HFFc6 (cell line): ENCODE results near the gene S100A7. TPM values are rescaled to one million over a fixed set of nuclear protein-coding genes. Genes with fewer than 3 reads are reported as not detected.

ENCODE experiments used
- DNase-seq: peaks from one replicate; pipeline ENCODE4 v3.0.0-alpha.2; 2018
- H3K27ac Mint-ChIP-seq: 2 replicates; pipeline ENCODE4 v1.8.0; 2020; ENCODE audit warnings: mild to moderate bottlenecking, mixed read lengths
- H3K27me3 Mint-ChIP-seq: 2 replicates; pipeline ENCODE4 v1.8.0; 2021; ENCODE audit warnings: mild to moderate bottlenecking, moderate library complexity, mixed read lengths; ENCODE audit not compliant: insufficient read depth
- H3K36me3 Mint-ChIP-seq: 2 replicates; pipeline ENCODE4 v1.8.0; 2021; ENCODE audit warnings: low read depth, mixed read lengths
- H3K4me1 Mint-ChIP-seq: 2 replicates; pipeline ENCODE4 v1.8.0; 2020; ENCODE audit warnings: low read depth, mixed read lengths
- H3K4me3 Mint-ChIP-seq: 2 replicates; pipeline ENCODE4 v1.8.0; 2020; ENCODE audit warnings: mild to moderate bottlenecking, moderate library complexity, mixed read lengths
- H3K9me3 Mint-ChIP-seq: 2 replicates; pipeline ENCODE4 v1.8.0; 2020; ENCODE audit warnings: mild to moderate bottlenecking, mixed read lengths
- CTCF ChIP-seq: fragments of 200-600 bp; sonication (generic); IDR thresholded peaks from 2 replicates; pipeline ENCODE4 v1.5.0; 2021; ENCODE audit warnings: antibody characterized with exemption, mild to moderate bottlenecking
- total RNA-seq, 6 experiments: library from RNA; stranded (reverse); fragmentation: NEBNext Ultra II Directional; extraction: Animal tissue kit (Norgen Biotek cat#: 25700); gene quantifications; 2 replicates in 1 of 6; 3 replicates in 5 of 6; pipeline ENCODE4 v1.2.3, GENCODE V29; 2021

Gene S100A7
- total RNA-seq, 6 experiments from 2014 or later: not detected

GRCh38 chr1:153434746-153435455, 25.6 kb downstream of the S100A7 start:
- no peaks in the 10 kb centered on the region for H3K36me3 Mint-ChIP-seq
- no peaks in the 10 kb centered on the region for H3K9me3 Mint-ChIP-seq
- H3K27me3 Mint-ChIP-seq: peaks cover 35% of the 10 kb centered on the region
- no peak for TF ChIP-seq CTCF
- H3K4me3 Mint-ChIP-seq: no peak overlapping the region
- DNase-seq: no peak
- no peak overlapping the region for H3K27ac Mint-ChIP-seq
- H3K4me1 Mint-ChIP-seq: no peaks in the 10 kb centered on the region

GRCh38 chr1:153432874-153433681, 27.4 kb downstream of the S100A7 start:
- Mint-ChIP-seq H3K4me3 (no peak overlapping the region), H3K36me3 (no peaks in the 10 kb centered on the region), H3K27me3 (peaks cover 30% of the 10 kb centered on the region), H3K27ac (no peak overlapping the region), H3K9me3 (no peaks in the 10 kb centered on the region), H3K4me1 (no peaks in the 10 kb centered on the region)
- no peak for DNase-seq
- TF ChIP-seq CTCF: no peak

GRCh38 chr1:153431928-153432327, 28.5 kb downstream of the S100A7 start:
- no peak for TF ChIP-seq CTCF
- peaks cover 31% of the 10 kb centered on the region for H3K27me3 Mint-ChIP-seq
- no peak overlapping the region for H3K4me3 Mint-ChIP-seq
- no peaks in the 10 kb centered on the region for H3K36me3 Mint-ChIP-seq
- no peak overlapping the region for H3K27ac Mint-ChIP-seq
- no peak for DNase-seq
- no peaks in the 10 kb centered on the region for H3K9me3 Mint-ChIP-seq
- H3K4me1 Mint-ChIP-seq: no peaks in the 10 kb centered on the region

GRCh38 chr1:153431427-153431826, 29.0 kb downstream of the S100A7 start:
- no peak overlapping the region for H3K4me3 Mint-ChIP-seq
- no peak for DNase-seq
- H3K9me3 Mint-ChIP-seq: no peaks in the 10 kb centered on the region
- peaks cover 33% of the 10 kb centered on the region for H3K27me3 Mint-ChIP-seq
- H3K27ac Mint-ChIP-seq: no peak overlapping the region
- no peaks in the 10 kb centered on the region for H3K4me1 Mint-ChIP-seq
- H3K36me3 Mint-ChIP-seq: no peaks in the 10 kb centered on the region
- no peak for TF ChIP-seq CTCF

- no peaks in the 10 kb centered on the region for H3K9me3 Mint-ChIP-seq
- H3K27me3 Mint-ChIP-seq: peaks cover 33% of the 10 kb centered on the region
- no peak for DNase-seq
- H3K27ac Mint-ChIP-seq: no peak overlapping the region
- TF ChIP-seq CTCF: no peak
- H3K4me3 Mint-ChIP-seq: no peak overlapping the region
- H3K4me1 Mint-ChIP-seq: no peaks in the 10 kb centered on the region
- H3K36me3 Mint-ChIP-seq: no peaks in the 10 kb centered on the region
Measured at GRCh38 chr1:153431002-153431401, 29.4 kb downstream of the S100A7 start.
